Uterus (tissue), 2 donors: Measurements from ENCODE around the gene ERVW-1.

ENCODE experiments used
- POLR2A ChIP-seq, 2 donors: fragments of 450-650 bp; IDR thresholded peaks; one replicate each; pipeline ENCODE4 v1.6.1; 2016; ENCODE audit warnings: antibody characterized with exemption in 2 of 2, mild to moderate bottlenecking in 1 of 2, moderate library complexity in 1 of 2
- TF ChIP-seq, protein P1 (sequence below), 4 experiments: fragments of 200-600 bp in 2 of 4; fragments of 450-650 bp in 2 of 4; sonication (generic) in 2 of 4; IDR thresholded peaks; one replicate each; pipeline ENCODE4 v1.5.1; 2016 to 2019; ENCODE audit warnings: antibody characterized with exemption in 4 of 4, mild to moderate bottlenecking in 2 of 4, moderate library complexity in 1 of 4

DNA sequence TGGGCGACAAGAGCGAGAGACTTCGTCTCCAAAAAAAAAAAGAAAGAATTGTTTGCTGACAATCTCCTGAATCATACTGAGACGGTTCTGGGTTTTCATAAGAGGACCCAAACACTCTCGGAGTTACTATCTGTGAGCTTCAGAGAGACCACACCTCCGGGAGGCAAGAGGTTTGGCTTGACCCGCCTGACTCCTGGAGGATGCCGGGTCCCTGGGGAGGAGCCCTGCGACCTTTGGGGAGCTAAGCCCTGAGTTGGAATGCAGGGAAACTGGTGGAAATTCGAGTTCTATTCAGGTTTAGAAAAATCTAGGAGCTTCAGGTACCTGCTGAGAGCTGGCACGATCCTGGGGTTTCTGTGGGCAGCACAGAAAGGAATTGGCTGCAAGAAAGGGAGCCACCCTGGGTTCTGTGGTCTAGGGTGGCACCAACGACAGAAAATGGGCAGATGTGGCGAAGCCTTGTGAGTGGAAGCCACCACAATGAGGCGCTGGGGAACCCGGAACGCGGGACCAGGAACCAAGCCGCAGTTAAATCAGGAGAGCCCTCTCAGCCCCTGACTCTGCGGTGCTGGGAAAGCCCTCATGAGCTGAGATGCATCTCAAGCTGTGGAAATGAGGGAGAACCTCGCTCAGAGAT, 52.3 kb downstream of the ERVW-1 start:
- TF ChIP-seq, protein P1, sequence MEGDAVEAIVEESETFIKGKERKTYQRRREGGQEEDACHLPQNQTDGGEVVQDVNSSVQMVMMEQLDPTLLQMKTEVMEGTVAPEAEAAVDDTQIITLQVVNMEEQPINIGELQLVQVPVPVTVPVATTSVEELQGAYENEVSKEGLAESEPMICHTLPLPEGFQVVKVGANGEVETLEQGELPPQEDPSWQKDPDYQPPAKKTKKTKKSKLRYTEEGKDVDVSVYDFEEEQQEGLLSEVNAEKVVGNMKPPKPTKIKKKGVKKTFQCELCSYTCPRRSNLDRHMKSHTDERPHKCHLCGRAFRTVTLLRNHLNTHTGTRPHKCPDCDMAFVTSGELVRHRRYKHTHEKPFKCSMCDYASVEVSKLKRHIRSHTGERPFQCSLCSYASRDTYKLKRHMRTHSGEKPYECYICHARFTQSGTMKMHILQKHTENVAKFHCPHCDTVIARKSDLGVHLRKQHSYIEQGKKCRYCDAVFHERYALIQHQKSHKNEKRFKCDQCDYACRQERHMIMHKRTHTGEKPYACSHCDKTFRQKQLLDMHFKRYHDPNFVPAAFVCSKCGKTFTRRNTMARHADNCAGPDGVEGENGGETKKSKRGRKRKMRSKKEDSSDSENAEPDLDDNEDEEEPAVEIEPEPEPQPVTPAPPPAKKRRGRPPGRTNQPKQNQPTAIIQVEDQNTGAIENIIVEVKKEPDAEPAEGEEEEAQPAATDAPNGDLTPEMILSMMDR (IDR thresholded peaks at IDR 0.05): no peak
- TF ChIP-seq POLR2A (IDR thresholded peaks at IDR 0.05): no peak
